K562 treated with DMSO at 1 percent for 4 hours (cell line): Measurements from ENCODE around the gene OR2AK2. TPM values are rescaled to one million over a fixed set of nuclear protein-coding genes. Genes with fewer than 3 reads are reported as not detected.

ENCODE experiments used
- total RNA-seq: library from RNA; unstranded; fragments of 300-600 nt; gene quantifications from 2 replicates; pipeline ENCODE4 v1.2.3, GENCODE V29; 2022; ENCODE audit not compliant: insufficient read depth

The OR2AK2 gene
- not detected in 2 replicates for total RNA-seq

GRCh38 chr1:247964933-247965332, at the start of gene OR2AK2:
Gene OR2AK2 (plus strand): TSS chr1:247965233. CDS start chr1:247965377, 144 bp downstream.

GRCh38 chr1:247919952-247920351, 45.1 kb upstream of the OR2AK2 start, which contains the start of gene OR2T8:
Gene OR2T8 (plus strand): TSS chr1:247920252. CDS start chr1:247921018, 766 bp downstream.

GRCh38 chr1:247924868-247925267, 40.2 kb upstream of the OR2AK2 start, which contains the start of gene OR2AJ1:
Gene OR2AJ1 (plus strand): TSS chr1:247924889. CDS start chr1:247933769, 8,880 bp downstream.

GRCh38 chr1:247948558-247948957, 16.5 kb upstream of the OR2AK2 start, which contains the start of gene OR2L8:
Gene OR2L8 (plus strand): TSS chr1:247948858. CDS start chr1:247948858, 0 bp downstream.

GRCh38 chr1:248013229-248013710, 48.2 kb downstream of the OR2AK2 start, which contains the start of gene OR2L5:
Gene OR2L5 (plus strand): TSS chr1:248013660. CDS start chr1:248021948, 8,288 bp downstream.

Other genes starting within 250 kb of the OR2AK2 start
- gene OR6F1, start 248.6 kb upstream of the OR2AK2 start, total RNA-seq, result not detected in 2 replicates
- gene OR14K1, start 226.6 kb upstream of the OR2AK2 start, total RNA-seq, result not detected in 2 replicates
- not detected in 2 replicates for gene OR14A2, start 217.1 kb upstream of the OR2AK2 start, total RNA-seq
- gene OR1C1, start 204.7 kb upstream of the OR2AK2 start, total RNA-seq, result not detected in 2 replicates
- not detected in 2 replicates for gene OR14A16, start 141.1 kb upstream of the OR2AK2 start, total RNA-seq
- gene OR11L1, start 123.3 kb upstream of the OR2AK2 start, total RNA-seq, result not detected in 2 replicates
- gene TRIM58, start 108.0 kb upstream of the OR2AK2 start, total RNA-seq, result 17.1 and 23.2 TPM in 2 replicates
- gene OR2W3, start 69.6 kb upstream of the OR2AK2 start, total RNA-seq, result 5.1 and 7.4 TPM in 2 replicates
- not detected in 2 replicates for gene OR2T8, start 45.0 kb upstream of the OR2AK2 start, total RNA-seq
- gene OR2AJ1, start 40.3 kb upstream of the OR2AK2 start, total RNA-seq, result not detected in 2 replicates
- not detected in 2 replicates for gene OR2L8, start 16.4 kb upstream of the OR2AK2 start, total RNA-seq
- gene OR2L5, start 48.4 kb downstream of the OR2AK2 start, total RNA-seq, result not detected in 2 replicates
- not detected in 2 replicates for gene OR2L2, start 64.8 kb downstream of the OR2AK2 start, total RNA-seq
- not detected in 2 replicates for gene OR2L3, start 81.6 kb downstream of the OR2AK2 start, total RNA-seq
- gene OR2L13, start 130.0 kb downstream of the OR2AK2 start, total RNA-seq, result not detected in 2 replicates
- gene OR2M5, start 179.9 kb downstream of the OR2AK2 start, total RNA-seq, result not detected in 2 replicates
- not detected in 2 replicates for gene OR2M2, start 209.6 kb downstream of the OR2AK2 start, total RNA-seq
- not detected in 2 replicates for gene OR2M3, start 232.0 kb downstream of the OR2AK2 start, total RNA-seq